CD4-positive, alpha-beta T cell treated with Interleukin-4 for 4 hours (primary cell): ENCODE data around the gene ARPP21.

Source experiments
- DNase-seq: peaks from one replicate; pipeline ENCODE4 v3.0.0-alpha.2; 2020

Gene ARPP21

GRCh38 chr3:35678643-35679161, 39.4 kb downstream of the ARPP21 start:
- DNase-seq, result no peak

DNA sequence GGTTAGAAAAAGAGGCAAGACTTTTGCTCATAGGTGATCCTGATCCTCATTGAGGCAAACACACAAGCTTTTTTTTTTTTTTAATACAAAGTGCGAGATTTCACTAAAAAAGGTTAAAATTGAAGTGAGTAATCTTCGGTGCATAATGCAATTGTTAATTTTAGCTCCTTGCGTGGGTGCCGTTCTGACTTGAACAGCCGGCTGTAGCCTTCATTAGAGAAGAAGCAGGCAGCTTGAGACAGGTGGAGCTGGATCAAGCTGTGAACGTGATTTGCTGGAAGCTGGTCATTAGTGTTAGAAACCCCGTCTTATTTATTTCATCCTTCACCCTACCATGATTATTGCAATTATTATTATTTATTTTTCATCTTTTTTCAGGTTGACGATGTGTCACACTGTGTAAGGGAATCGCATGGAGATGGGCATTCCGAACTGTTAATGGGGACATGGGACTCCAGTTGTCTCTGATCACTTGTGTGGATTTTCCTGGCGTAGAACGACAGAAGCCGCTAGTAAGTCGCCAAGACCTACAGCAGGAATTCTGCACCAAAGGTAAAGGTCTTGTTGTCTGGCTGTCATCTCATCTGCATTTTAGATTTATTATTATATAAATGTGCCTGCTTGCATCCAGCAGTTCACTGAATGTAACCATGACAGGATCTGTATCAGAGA, 40.2 kb downstream of the ARPP21 start:
- DNase-seq, result no peak

DNA sequence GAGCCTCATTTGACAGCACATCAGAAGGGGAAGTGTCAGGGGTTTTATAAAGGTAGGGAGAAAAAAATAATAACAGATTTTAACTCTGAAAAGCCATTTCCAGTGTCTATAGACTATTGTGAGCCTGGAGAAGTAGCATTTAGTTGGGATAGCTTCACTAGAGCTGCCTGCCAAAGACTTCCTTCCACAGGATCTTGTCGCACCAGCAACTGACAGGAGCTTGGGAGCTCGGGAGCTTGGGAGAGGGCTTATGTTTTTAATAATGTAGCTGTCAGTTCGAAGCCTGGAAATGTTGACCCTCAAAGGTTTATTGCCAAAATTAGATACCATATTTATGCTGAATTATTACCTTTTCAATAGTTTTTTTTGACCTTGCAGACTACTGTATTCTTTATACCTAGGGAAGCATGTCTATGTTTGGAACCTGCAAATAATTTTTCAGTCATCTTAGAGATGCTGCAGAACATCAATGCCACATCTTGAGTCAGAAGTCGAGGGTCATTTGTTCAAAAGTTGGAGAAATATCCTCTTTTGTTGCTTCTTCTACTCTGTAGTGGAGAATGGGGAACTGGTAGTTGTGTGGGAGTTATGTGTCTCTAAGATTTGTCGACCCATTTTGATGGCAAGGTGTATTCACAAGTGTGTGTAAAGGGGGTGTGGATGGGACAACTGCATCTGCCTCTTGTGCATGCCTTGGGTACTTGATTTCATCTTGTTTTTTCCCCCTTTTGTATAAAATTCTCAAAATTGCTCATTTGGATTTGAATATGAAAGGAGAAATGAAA, 41.7 kb downstream of the ARPP21 start:
- DNase-seq, result no peak

GRCh38 chr3:35685153-35685552, 45.8 kb downstream of the ARPP21 start:
- DNase-seq, result no peak

DNA sequence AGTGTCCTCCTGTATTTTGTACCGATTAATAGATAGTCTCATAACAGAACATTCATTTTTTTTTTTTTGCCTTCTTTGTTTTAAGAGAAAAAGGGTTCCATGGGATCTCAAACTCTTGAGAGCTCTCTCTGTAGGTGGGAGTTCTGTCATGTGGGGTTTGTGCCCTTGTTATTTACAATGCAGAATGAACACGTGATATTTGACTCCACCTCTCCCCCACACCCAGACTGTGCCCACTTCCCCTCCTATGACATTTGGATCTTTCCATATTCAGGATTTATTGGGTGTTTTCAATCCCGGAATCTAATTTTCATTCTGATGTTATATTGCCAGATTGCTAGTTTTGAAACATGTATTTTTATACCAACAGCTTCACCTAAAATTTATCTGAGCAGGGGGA, 49.5 kb downstream of the ARPP21 start:
- DNase-seq, result no peak

- DNase-seq, result no peak
Observed at GRCh38 chr3:35690271-35690670, 50.9 kb downstream of the ARPP21 start.

GRCh38 chr3:35705904-35706303, 66.6 kb downstream of the ARPP21 start:
- DNase-seq, result no peak

GRCh38 chr3:35707904-35708303, 68.6 kb downstream of the ARPP21 start:
- DNase-seq, result no peak

DNA sequence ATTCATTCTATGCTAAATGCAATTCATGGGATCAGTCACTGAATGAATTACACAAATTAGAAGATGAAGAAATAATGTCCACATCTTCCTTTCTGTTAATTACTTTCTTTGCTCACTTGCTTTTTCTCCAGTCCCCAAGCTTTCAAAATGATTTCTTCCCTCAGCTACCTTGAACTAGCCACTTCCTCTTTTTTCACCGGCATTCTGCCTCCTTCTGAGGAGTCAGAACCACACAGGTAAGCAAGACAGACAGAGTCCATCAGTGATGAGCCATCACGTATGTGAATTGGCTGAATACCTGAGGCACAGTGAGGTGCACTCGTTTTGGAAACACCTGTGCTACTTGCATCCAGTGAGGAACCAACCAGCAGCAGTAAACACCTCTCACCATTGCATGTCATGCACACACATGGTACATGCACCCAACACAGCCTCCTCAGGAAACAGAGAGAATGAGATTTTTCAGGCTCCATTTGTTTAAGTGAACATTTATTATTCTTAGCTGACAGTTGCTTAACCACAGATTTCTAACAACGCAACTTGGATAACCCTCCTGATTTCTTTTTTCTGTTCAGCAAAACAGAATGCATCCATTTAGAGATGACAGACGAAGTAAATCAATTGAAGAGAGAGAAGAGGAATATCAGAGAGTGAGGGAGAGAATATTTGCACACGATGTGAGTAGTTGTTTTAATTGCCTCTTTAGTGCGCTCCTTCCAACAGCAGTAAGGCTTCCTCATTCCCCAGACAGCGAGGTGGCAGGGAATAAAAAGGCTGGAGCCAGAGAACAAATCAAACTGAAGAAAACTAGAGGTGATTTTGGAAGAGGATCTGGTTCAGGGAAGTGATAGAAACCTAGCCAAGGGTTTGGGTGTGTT, 69.3 kb downstream of the ARPP21 start:
- DNase-seq, result no peak

- DNase-seq, result no peak
Observed at GRCh38 chr3:35709691-35710090, 70.4 kb downstream of the ARPP21 start.

GRCh38 chr3:35710554-35710953, 71.2 kb downstream of the ARPP21 start:
- no peak for DNase-seq

GRCh38 chr3:35718921-35719320, 79.6 kb downstream of the ARPP21 start:
- DNase-seq, result no peak

GRCh38 chr3:35721628-35722027, 82.3 kb downstream of the ARPP21 start:
- no peak for DNase-seq

- DNase-seq, result no peak
Observed at GRCh38 chr3:35722902-35723301, 83.6 kb downstream of the ARPP21 start.

GRCh38 chr3:35723480-35724097, 84.3 kb downstream of the ARPP21 start:
- no peak for DNase-seq

- DNase-seq, result no peak
Observed at GRCh38 chr3:35724106-35724505, 84.8 kb downstream of the ARPP21 start.

- no peak for DNase-seq
Observed at GRCh38 chr3:35727179-35727578, 87.9 kb downstream of the ARPP21 start.

- DNase-seq, result no peak
Observed at GRCh38 chr3:35733341-35733740, 94.0 kb downstream of the ARPP21 start.

DNA sequence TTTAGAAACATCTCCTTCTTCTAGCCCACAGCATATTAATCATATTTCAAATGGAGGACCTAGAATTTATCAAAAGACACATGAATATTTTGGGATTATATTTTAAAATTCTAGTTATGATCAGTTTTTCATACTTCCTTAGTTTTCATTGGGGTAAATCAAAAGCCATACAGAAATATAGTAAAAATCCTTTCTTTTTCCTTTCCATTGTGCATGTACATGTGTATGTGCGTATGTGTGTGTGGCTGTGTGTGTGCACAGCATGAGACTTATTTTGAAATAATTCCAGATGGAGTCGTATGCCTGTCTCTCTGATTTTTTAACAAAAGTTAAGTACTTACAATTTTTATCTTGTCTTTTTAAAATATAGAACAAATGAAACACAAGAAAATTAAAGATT, 94.5 kb downstream of the ARPP21 start:
- DNase-seq, result no peak

DNA sequence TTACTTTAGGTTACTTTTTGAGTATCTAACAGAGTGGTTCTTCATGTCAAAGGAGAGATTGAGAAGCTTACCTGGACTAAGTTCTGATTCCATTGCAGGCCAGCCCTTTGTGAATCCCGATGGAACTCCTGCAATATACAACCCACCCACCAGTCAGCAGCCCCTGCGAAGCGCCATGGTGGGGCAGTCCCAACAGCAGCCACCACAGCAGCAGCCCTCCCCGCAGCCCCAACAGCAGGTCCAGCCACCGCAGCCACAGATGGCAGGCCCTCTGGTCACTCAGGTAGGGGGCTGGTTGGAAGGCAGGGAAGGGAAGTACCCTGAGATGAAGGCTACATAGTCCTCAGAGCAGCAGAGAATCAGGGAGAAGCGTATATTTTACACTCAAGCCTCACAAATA, 97.8 kb downstream of the ARPP21 start:
- no peak for DNase-seq

DNA sequence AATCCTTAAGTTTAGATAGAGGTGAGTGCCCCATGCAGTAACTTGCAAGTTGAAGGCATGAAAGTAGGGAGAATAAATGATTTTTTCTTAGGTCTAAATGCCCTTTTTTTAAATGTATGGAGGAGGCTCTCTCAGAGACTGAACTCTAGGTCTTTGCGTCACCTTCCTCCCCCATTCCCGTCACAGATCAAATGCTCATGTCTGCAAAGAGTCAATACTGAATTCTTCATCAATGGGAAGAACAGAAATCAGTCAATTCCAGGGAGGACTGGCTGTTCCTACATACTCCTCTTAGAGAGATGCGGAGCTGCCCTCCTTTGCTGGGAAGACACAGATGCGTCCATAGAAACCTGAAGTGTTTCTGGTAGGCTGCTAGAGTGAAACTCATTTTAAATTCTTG, 98.2 kb downstream of the ARPP21 start:
- no peak for DNase-seq

- DNase-seq, result no peak
Observed at GRCh38 chr3:35737934-35738706, 98.8 kb downstream of the ARPP21 start.
